HG03095 (cell line): Measurements from ENCODE around the gene DNAJC3.
"Not testable (repeated sequence)": the region's sequence is repeated elsewhere in the genome, so short reads cannot be mapped to it uniquely, and the experiment has no call there.

Experiments used
- ATAC-seq: cut with Tn5 transposase; IDR thresholded peaks from one replicate; pipeline ENCODE4 v1.9.1; 2021; ENCODE audit warnings: moderate library complexity; ENCODE audit not compliant: unreplicated experiment

The DNAJC3 gene

DNA sequence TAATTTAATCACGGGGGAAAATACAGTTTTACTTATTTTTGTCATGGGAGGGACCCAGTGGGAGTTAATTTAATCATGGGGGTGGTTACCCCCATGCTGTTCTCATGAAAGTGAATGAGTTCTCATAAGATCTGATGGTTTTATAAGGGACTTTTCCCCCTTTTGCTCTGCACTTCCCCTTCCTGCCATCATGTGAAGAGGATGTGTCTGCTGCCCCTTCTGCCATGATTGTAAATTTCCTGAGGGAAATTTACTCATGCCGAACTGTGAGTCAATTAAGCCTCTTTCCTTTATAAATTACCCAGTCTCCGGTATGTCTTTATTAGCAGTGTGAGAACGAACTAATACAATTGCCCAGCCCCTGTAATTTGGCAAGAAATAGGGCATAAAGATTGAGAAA, 35.9 kb downstream of the DNAJC3 start:
- ATAC-seq: not testable (repeated sequence)

DNA sequence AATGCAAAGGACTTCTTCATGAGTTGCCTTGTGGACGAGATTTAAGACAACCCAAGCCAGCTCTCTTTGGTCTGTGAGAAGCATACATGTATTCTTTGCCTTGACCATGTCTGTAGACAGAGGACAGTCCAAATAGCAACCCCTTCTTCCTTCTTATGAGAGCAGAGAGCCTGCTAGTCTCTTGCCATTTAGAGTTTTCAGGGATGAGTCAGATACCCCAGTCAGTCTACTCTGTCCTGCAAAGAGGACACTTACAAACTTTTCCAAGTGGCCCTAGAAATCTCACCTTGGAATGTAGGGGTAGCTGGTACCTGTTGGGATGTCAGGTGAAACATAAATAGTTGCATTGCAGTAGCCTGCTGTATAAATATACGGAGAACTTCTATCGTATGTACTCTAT, 36.7 kb downstream of the DNAJC3 start:
- no peak for ATAC-seq

DNA sequence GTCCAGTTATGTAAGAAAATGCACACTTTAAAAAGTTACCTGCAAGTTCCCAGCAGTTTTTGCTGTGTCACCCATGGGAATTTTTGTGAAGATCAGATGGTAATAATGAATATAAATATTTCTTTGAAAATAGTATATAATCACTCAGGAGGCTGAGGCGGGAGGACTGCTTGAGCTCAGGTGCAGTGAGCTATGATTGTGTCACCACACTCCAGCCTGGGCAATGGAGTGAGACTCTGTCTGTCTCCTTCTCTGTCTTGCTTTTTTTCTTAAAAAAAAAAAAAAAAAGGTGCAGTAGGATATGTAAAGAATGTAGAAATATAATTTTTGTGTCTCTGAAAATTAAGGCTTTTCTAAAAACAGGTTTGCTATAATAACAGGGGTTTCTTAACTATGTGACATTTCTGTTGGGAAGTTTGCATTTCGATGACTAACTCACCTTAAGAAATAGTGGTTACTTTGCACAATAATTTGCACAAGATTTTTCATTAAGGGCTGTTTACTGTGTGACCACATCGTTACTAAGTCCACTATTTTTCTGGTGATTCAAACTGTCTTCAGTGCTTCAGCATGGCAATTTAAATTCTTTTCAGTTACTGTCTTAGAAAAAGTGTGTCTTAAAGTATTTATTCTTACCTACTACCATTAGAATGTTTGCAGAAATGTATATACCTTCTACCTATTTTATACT, 37.3 kb downstream of the DNAJC3 start:
- ATAC-seq: no peak

DNA sequence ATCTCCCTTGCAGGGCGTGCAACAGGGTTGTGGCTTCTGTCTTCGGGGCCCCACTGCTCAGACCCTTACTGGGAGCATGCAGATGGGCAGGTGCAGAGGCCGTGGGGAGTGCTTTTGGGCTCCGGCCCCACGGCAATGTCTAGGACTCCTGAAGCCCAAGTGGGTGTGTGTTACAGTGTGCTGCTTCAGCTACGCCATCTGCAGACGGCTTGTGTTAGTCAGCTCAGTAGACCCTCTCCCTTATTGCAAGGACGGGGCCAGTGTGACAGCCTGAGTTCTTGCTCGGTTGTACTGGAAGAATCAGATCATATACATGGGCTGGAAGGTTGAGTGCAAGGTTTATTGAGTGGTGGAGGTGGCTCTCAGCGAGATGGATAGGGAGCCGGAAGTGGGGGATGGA, 39.3 kb downstream of the DNAJC3 start:
- ATAC-seq: no peak

DNA sequence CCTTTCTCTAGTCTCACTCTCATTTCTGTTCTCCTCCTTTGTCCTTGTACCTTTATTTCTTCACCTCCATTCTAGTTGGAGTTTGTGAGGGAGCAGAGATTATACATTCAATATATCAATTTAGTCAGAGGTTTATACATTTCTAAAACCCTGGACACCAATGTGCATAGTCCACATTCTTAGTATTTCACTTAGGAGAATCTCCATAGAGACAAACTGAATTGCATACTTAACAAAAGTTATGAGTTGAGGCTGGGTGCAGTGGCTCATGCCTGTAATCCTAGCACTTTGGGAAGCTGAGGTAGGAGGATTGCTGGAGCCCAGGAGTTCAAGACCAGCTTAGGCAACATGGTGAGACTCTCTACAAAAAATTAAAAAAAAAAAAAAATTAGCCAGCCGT, 45.3 kb downstream of the DNAJC3 start:
- ATAC-seq: no peak

DNA sequence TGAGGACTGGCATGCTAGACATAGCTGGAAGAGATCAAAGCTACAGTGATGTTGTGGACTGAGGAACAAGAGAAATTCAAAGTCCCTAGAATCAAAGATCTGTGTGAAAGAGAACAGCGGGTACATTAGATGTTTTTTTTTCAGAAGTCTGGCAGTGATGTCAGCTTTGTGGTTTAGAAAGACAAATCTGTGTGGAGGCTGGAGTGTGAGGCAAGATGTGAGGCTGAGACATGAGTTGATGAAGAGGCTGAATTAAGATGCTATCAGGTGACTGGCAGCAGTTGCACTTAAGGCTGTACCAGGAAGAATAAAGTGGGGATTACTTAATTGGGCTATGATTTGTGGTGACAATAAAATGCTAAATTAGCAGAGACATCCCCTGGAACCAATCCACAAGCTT, 46.5 kb downstream of the DNAJC3 start:
- ATAC-seq: no peak

DNA sequence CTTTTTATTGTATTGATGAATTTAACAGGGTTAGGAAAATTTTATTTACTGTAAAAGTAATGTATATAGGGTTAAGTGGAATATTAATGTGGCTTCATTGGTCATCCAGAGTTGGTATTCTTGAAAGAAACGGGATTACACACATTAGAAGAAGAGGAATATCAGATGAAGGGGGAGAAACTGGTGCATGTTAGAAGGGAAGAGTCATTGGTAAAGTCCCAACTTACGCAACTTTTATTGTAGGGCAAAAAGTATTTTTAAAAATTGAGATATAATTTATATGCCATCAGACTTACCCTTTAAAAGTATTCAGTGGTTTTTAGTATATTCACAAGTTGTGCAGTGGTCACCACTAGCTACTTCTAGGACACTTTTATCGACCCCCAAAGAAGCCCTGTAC, 47.3 kb downstream of the DNAJC3 start:
- no peak for ATAC-seq

DNA sequence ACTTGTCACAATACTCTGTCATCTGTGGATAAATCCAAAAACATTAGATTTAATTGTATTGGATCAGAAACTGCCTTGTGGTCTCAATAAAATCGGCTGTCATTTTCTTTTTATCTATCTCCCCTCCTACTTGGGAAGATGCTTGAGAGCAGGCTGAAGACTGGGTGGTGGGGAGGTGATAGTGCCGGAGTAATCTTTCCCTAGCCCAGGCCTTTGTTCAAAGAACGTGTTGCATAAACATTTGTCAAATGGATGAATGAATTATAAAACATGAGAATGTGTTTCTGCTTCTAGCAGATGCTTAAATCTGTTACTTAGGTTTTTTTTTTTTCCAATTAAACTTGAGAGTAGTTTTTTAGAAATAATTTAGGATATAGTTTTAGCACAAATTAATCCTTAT, 49.9 kb downstream of the DNAJC3 start:
- no peak for ATAC-seq

DNA sequence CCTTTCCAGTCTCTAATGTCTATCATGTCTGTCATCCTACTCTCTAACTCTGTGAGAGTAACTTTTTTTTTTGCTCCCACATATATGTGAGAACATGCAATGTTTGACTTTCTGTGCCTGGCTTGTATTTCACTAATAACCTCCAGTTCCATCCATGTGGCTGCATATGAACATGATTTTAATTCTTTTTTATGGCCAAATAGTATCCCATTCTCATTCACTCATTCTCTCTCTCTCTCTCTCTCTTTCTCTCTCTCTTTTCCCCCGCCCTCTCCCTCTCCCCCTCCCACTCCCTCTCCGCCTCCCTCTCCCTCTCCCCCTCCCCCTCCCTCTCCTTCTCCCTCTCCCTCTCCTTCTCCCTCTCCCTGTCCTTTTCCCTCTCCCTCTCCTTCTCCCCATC, 52.0 kb downstream of the DNAJC3 start:
- ATAC-seq: no peak

DNA sequence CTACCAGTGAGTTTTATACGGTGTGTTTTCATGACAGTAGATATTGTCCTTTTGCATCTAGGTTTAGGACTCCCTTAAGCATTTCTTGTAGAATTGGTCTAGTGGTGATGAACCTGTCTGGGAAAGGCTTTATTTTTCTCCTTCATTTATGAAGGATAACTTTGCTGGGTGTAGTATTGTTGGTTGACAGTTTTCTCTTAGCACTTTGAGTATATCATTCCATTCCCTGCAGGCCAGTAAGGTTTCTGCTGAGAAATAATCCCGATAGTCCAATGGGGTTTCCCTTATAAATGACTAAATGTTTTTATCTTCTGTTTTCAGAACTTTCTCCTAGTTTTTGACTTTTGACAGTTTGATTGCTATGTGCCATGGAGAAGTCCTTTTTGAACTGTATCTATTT, 57.2 kb downstream of the DNAJC3 start:
- ATAC-seq: no peak

DNA sequence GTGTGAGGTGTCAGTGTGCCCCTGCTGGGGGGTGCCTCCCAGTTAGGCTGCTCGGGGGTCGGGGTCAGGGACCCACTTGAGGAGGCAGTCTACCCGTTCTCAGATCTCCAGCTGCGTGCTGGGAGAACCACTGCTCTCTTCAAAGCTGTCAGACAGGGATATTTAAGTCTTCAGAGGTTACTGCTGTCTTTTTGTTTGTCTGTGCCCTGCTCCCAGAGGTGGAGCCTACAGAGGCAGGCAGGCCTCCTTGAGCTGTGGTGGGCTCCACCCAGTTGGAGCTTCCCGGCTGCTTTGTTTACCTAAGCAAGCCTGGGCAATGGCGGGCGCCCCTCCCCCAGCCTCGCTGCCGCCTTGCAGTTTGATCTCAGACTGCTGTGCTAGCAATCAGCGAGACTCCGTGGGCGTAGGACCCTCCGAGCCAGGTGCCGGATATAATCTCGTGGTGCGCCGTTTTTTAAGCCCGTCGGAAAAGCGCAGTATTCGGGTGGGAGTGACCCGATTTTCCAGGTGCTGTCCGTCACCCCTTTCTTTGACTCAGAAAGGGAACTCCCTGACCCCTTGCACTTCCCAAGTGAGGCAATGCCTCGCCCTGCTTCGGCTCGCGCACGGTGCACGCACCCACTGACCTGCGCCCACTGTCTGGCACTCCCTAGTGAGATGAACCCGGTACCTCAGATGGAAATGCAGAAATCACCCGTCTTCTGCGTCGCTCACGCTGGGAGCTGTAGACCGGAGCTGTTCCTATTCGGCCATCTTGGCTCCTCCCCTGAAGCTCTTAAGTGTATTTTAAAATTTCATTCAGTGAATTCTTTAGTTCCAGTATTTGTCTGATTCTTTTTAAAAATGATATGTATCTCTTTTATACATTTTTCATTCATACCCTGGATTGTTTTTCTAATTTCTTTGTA, 63.4 kb downstream of the DNAJC3 start:
- not testable (repeated sequence) for ATAC-seq

DNA sequence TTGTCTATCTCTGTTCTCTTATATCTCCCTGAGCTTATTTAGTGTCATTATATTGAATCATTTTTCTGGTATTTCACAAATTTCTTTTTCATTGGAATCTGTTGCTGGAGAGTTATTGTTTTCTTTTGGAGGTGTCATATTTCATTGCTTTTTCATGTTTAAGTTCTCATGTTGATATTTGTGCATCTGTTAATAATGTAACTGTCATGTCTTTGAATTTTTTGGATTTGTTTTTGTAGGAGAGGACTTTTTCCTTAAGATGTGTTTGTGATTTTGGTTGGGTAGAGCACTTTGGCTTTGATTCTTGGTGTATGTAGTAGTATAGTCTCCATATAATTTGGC, 64.0 kb downstream of the DNAJC3 start:
- ATAC-seq: no peak

DNA sequence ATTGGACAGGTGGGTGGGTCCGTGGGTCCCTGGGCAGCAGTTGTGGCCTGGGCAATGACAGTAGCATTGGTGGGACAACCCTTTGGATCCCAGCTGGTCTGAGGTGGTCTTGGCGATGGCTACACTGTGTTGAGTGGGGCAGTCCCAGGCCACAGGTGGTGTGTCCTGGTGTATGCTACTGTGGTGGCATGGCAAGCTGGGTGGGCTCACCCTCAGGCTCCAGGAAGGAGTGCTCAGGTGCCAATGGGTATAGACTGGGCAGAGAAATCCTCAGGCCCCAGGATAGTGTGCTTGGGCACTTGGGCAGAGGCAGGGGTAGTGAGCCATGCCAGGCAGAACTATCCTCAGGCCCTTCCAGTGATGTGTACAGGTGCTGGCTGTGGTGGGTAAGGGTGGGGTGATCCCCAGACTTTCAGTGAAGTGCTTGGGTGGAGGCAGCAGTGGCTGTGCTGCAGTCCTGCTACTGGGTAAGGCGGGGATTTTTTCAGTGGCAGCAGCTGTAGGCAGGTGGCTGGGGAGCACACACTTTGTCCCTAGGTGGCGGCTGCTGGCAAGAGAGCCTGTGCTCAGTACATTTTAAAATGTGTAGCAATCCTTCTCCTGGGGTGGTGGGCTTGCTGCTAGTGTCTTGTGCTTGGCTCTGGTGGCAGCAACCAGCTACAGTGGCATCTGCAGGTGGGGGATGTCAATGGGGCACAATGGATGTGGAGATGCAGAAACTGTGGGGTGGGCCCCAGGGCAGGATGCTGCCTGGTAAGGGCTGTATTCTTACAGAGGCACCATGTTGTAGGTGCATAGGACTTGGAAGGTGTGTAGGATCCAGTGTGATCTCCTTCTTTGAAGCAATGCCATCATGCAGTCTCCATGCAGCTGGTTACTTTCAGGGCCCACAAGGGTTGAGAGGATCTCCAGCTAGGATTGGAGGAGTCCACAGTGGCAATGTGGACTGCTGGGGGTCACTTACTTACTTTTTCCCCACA, 64.9 kb downstream of the DNAJC3 start:
- ATAC-seq: no peak

DNA sequence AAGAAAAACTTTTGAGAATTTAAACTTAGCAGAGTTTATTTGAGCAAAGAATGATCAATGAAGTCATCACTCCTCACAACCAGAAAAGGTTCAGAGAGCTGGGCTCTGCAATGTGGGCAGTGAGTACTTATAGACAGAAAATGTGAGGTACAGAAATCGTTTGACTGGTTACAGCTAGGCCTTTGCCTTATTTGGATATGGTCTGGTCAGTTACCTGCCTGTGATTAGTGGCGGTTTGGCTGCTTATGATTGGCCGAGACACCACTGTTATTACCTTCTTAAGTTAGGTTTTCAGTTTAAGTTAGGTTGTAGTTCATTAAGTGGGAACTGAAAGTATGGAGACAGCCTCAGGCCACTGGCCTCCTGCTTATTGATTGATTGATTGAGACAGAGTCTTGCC, 66.3 kb downstream of the DNAJC3 start:
- no peak for ATAC-seq

DNA sequence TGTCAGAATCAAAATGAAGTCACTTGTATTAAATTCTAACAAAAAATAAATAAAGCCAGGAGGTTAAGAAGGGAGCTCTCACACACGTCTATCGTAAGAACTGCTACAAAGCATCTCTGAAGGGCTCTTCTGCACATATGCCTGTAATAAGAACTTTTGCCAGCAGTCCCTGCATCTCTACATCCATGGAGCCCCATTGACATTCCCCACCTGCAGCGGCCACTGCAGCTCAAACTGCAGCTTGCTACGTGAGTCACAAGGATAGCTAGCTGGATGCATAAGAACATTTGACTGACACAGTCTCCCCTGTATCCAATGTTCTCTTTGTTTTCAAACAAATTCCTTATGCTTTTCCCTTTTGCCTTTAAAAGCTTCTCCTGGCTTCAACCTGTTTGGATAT, 68.3 kb downstream of the DNAJC3 start:
- ATAC-seq: no peak

DNA sequence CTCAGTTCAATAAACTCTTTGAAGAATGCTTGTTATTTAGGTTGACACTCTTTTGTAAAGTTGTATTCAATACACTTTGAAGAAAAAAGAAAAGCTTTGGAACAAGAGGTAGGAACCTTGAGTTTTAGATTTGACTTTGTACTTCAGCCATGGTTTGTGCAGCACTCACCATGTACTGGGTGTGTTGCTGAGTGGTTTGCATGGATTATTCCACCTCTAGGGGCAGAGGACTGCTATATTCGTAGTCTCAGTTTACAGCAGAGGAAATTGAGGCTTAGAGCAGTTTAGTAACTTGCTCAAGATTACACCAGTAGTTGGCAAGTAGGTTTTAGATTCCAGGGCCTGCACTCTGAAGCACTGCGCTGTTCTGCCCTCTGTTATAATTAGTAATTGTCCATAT, 68.8 kb downstream of the DNAJC3 start:
- no peak for ATAC-seq

DNA sequence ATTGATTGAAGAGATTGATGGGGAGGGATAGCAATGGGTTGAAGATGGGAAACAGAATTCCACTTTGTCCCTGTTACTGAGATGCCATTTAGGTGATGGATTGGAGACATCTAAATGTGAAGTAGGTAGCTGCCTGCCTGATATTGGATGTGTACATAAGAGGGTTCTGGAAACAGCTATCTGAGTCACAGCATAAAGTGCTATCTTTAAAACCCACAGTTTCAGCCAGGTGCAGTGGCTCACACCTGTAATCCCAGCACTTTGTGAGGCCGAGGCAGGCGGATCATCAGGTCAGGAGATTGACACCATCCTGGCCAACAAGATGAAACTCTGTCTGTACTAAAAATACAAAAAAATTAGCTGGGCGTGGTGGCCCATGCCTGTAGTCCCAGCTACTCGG, 72.6 kb downstream of the DNAJC3 start:
- ATAC-seq: no peak

DNA sequence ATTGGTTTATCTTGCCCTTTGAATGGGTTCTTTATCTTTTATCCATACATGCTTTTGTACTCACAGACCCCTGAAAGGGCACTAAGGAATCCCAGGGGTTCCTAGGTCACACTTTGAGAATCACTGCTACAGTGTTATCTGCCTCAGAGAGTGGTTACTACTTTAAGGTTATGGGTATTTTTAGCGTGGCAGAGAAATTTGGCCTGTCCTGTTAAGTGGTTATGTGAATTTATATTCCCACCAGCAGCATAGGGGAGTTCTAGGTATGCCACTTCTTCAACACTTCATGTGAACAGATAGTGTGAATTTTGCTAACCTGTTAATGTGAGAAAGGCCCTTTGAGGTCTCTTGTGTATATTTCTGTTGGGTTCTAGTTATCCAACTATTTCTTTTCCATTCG, 75.7 kb downstream of the DNAJC3 start:
- no peak for ATAC-seq

DNA sequence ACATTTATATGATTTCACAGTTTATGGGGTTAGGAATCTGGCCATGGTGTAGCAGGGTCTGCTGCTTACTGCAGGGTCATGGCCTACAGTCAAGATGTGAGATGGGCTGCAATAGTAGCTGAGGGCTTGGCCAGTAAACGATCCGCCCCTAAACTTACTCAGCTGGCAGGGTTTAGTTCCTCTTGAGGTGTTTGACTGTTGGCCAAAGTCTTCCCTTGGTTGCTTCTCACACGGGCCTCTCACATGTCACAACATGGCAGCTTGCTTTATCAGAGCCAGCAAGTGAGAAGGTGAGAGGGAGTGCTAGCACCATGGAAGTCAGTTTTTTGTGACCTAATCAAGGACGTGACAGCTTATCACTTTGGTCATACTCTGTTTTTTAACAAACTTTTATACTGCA, 77.1 kb downstream of the DNAJC3 start:
- no peak for ATAC-seq

DNA sequence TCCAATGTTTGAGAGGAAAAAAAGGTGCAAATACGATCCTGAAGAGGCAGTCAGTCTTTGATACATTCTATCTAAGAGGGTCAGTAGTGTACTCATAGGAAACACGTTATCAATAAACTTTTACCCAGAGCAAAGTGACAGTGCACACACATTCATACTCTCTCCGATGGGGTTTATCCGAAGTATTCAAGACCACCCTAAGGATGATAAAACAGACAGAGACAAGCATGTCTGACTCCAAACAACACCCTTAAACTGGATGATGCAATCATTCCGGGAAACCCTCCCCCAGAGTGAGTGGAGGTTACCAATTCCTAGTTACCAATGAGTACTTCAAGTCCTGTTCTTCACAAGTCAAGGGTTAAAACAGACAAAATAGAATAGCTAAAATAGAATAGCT, 79.1 kb downstream of the DNAJC3 start:
- ATAC-seq: no peak

DNA sequence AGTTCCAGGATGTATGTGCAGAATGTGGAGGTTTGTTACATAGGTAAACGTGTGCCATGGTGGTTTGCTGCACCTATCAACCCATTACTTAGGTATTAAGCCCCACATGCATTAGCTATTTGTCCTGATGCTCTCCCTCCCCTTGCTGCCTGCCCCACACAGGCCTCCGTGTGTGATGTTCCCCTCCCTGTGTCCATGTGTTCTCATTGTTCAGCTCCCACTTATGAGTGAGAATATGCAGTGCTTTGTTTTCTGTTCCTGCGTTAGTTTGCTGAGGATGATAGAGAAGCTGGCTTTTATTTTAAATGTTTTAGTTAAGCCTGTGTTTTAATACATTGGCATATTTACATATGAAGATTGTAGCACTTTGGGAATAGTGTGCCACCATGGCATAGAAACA, 85.7 kb downstream of the DNAJC3 start:
- not testable (repeated sequence) for ATAC-seq
